ENCODE data around the gene CTRB1.

Gene CTRB1

GRCh38 chr16:75218256-75219076, at the start of gene CTRB1:
TSS of gene CTRB1 (plus strand) at chr16:75218988. CDS start at chr16:75219008, 20 bp downstream.
- no peak for DNase-seq (ENCODE audit: low read depth in 2 of 2)
- H3K4me3 ChIP-seq (replicated peaks in 1 of 2; ENCODE audit: low read depth in 2 of 2, low read length in 2 of 2) = no peak within 1 kb of the TSS
- TF ChIP-seq CTCF (IDR thresholded peaks at IDR 0.05; ENCODE audit: low read depth, low read length) = no peak

- no peak overlapping the region for H3K4me3 ChIP-seq (replicated peaks in 1 of 2; ENCODE audit: low read depth in 2 of 2, low read length in 2 of 2)
- TF ChIP-seq CTCF (IDR thresholded peaks at IDR 0.05; ENCODE audit: low read depth, low read length) = no peak
- no peak for DNase-seq (ENCODE audit: low read depth in 2 of 2)
Measured at GRCh38 chr16:75169899-75170405, 48.8 kb upstream of the CTRB1 start.

- TF ChIP-seq CTCF (IDR thresholded peaks at IDR 0.05; ENCODE audit: low read depth, low read length) = no peak
- H3K4me3 ChIP-seq (replicated peaks in 1 of 2; ENCODE audit: low read depth in 2 of 2, low read length in 2 of 2) = no peak overlapping the region
- no peak for DNase-seq (ENCODE audit: low read depth in 2 of 2)
Measured at GRCh38 chr16:75172578-75172977, 46.2 kb upstream of the CTRB1 start.

- no peak for TF ChIP-seq CTCF (IDR thresholded peaks at IDR 0.05; ENCODE audit: low read depth, low read length)
- DNase-seq (ENCODE audit: low read depth in 2 of 2) = no peak
- no peak overlapping the region for H3K4me3 ChIP-seq (replicated peaks in 1 of 2; ENCODE audit: low read depth in 2 of 2, low read length in 2 of 2)
Measured at GRCh38 chr16:75175074-75175473, 43.7 kb upstream of the CTRB1 start.

GRCh38 chr16:75176926-75177325, 41.9 kb upstream of the CTRB1 start:
- TF ChIP-seq CTCF (IDR thresholded peaks at IDR 0.05; ENCODE audit: low read depth, low read length) = no peak
- no peak for DNase-seq (ENCODE audit: low read depth in 2 of 2)
- no peak overlapping the region for H3K4me3 ChIP-seq (replicated peaks in 1 of 2; ENCODE audit: low read depth in 2 of 2, low read length in 2 of 2)

- TF ChIP-seq CTCF (IDR thresholded peaks at IDR 0.05; ENCODE audit: low read depth, low read length) = no peak
- H3K4me3 ChIP-seq (replicated peaks in 1 of 2; ENCODE audit: low read depth in 2 of 2, low read length in 2 of 2) = no peak overlapping the region
- no peak for DNase-seq (ENCODE audit: low read depth in 2 of 2)
Measured at GRCh38 chr16:75179208-75179607, 39.6 kb upstream of the CTRB1 start.
